Activated T-cell treated with anti-CD3 and anti-CD28 coated beads for 24 hours (primary cell): ENCODE measurements around the gene DNAJC15.
A peak's percentile ranks its signal among the peaks of the same experiment; 100 is the strongest.
"Not testable (repeated sequence)": the region's sequence is repeated elsewhere in the genome, so short reads cannot be mapped to it uniquely, and the experiment has no call there.

Experiments used
- DNase-seq: peaks from one replicate; pipeline ENCODE4 v3.0.0-alpha.2; 2020; ENCODE audit warnings: low read depth

Gene DNAJC15

GRCh38 chr13:43023289-43023963 is at the start of gene DNAJC15:
DNAJC15 (plus strand) TSS chr13:43023586; CDS start chr13:43023627, 41 bp downstream.
- peak; percentile 66 for DNase-seq

- no peak for DNase-seq
Observed at GRCh38 chr13:42976066-42976465, 47.3 kb upstream of the DNAJC15 start.

- DNase-seq: no peak
Observed at GRCh38 chr13:42977219-42977659, 46.1 kb upstream of the DNAJC15 start.

GRCh38 chr13:42981317-42981716 is 42.1 kb upstream of the DNAJC15 start:
- DNase-seq: no peak

- no peak for DNase-seq
Observed at GRCh38 chr13:42981853-42982252, 41.5 kb upstream of the DNAJC15 start.

GRCh38 chr13:42984026-42984425 is 39.4 kb upstream of the DNAJC15 start:
- DNase-seq: no peak

- no peak for DNase-seq
Observed at GRCh38 chr13:42984691-42985090, 38.7 kb upstream of the DNAJC15 start.

- DNase-seq: no peak
Observed at GRCh38 chr13:42985312-42986175, 37.8 kb upstream of the DNAJC15 start.

- DNase-seq: no peak
Observed at GRCh38 chr13:42986176-42986574, 37.2 kb upstream of the DNAJC15 start.

- no peak for DNase-seq
Observed at GRCh38 chr13:42990291-42991232, 32.8 kb upstream of the DNAJC15 start.

- DNase-seq: not testable (repeated sequence)
Observed at GRCh38 chr13:42991233-42991897, 32.0 kb upstream of the DNAJC15 start.

- DNase-seq: peak; percentile 66
Observed at GRCh38 chr13:42991898-42992763, 31.3 kb upstream of the DNAJC15 start, which contains the start of gene EPSTI1. EPSTI1 (minus strand) TSS chr13:42992241; CDS start chr13:42992165, 76 bp downstream.

GRCh38 chr13:42992764-42993122 is 30.6 kb upstream of the DNAJC15 start:
- DNase-seq: no peak

- DNase-seq: no peak
Observed at GRCh38 chr13:42994878-42995277, 28.5 kb upstream of the DNAJC15 start.

GRCh38 chr13:42996584-42996983 is 26.8 kb upstream of the DNAJC15 start:
- DNase-seq: no peak

- no peak for DNase-seq
Observed at GRCh38 chr13:42997381-42997780, 26.0 kb upstream of the DNAJC15 start.

- DNase-seq: no peak
Observed at GRCh38 chr13:42999491-42999890, 23.9 kb upstream of the DNAJC15 start.

- no peak for DNase-seq
Observed at GRCh38 chr13:43000676-43001075, 22.7 kb upstream of the DNAJC15 start.

GRCh38 chr13:43002021-43002420 is 21.4 kb upstream of the DNAJC15 start:
- no peak for DNase-seq

GRCh38 chr13:43003010-43003409 is 20.4 kb upstream of the DNAJC15 start:
- no peak for DNase-seq

- no peak for DNase-seq
Observed at GRCh38 chr13:43003729-43004128, 19.7 kb upstream of the DNAJC15 start.
